Neuronal stem cell (in vitro differentiated cells): ENCODE results near the gene LPO.

Experiments used
- DNase-seq: peaks from one replicate; pipeline ENCODE4 v3.0.0-alpha.2; 2013; ENCODE audit warnings: low spot score
- H2AFZ ChIP-seq: one replicate; pipeline ENCODE4 v1.6.1; 2013; ENCODE audit warnings: mild to moderate bottlenecking, low read length, inconsistent platforms
- H2AK5ac ChIP-seq: 2 replicates; pipeline ENCODE4 v1.6.1; 2013; ENCODE audit warnings: low read depth, mild to moderate bottlenecking, inconsistent platforms, low read length, moderate library complexity, mixed read lengths
- H2BK120ac ChIP-seq: 2 replicates; pipeline ENCODE4 v1.6.1; 2013; ENCODE audit warnings: low read depth, mild to moderate bottlenecking, inconsistent platforms, low read length, moderate library complexity, mixed read lengths
- H2BK12ac ChIP-seq: one replicate; pipeline ENCODE4 v1.6.1; 2013; ENCODE audit warnings: low read length, inconsistent platforms
- H2BK15ac ChIP-seq: 2 replicates; pipeline ENCODE4 v1.6.1; 2013; ENCODE audit warnings: mild to moderate bottlenecking, low read length, inconsistent platforms, mixed read lengths
- H2BK5ac ChIP-seq: one replicate; pipeline ENCODE4 v1.6.1; 2013; ENCODE audit warnings: inconsistent platforms, mild to moderate bottlenecking, low read length, moderate library complexity
- H3K14ac ChIP-seq: one replicate; pipeline ENCODE4 v1.6.1; 2013; ENCODE audit warnings: low read length, inconsistent platforms
- H3K18ac ChIP-seq: 2 replicates; pipeline ENCODE4 v1.6.1; 2013; ENCODE audit warnings: low read length, inconsistent platforms
- H3K23ac ChIP-seq: 2 replicates; pipeline ENCODE4 v1.6.1; 2013; ENCODE audit warnings: low read depth, mild to moderate bottlenecking, mixed read lengths, low read length, inconsistent platforms; ENCODE audit not compliant: poor library complexity
- H3K27ac ChIP-seq: replicated peaks from 3 replicates; pipeline ENCODE4 v1.5.1; 2013; ENCODE audit warnings: low read length, inconsistent platforms
- H3K27me3 ChIP-seq, 3 experiments: 2 replicates each; pipeline ENCODE4 v1.6.1; 2013; ENCODE audit warnings: low read length in 3 of 3, mild to moderate bottlenecking in 2 of 3, inconsistent platforms in 1 of 3, low read depth in 1 of 3, mixed read lengths in 1 of 3, moderate library complexity in 1 of 3; ENCODE audit not compliant: control insufficient read depth in 3 of 3, insufficient read depth in 3 of 3
- H3K36me3 ChIP-seq, 2 donors: replicated peaks in 1 of 2; 2 replicates each; pipeline ENCODE4 v1.6.1; 2013; ENCODE audit warnings: low read length in 2 of 2; ENCODE audit not compliant: control insufficient read depth in 2 of 2, insufficient read depth in 2 of 2
- H3K4ac ChIP-seq: 2 replicates; pipeline ENCODE4 v1.6.1; 2013; ENCODE audit warnings: inconsistent platforms, mild to moderate bottlenecking, low read length, moderate library complexity
- H3K4me1 ChIP-seq, 2 donors: 1 replicate in 1 of 2; 2 replicates in 1 of 2; pipeline ENCODE4 v1.6.1; 2013; ENCODE audit warnings: low read length in 2 of 2, low read depth in 1 of 2; ENCODE audit not compliant: control insufficient read depth in 2 of 2, insufficient read depth in 1 of 2
- H3K4me2 ChIP-seq: one replicate; pipeline ENCODE4 v1.6.1; 2013; ENCODE audit warnings: mild to moderate bottlenecking, low read length, inconsistent platforms; ENCODE audit not compliant: insufficient read depth, poor library complexity, severe bottlenecking
- H3K4me3 ChIP-seq, 2 donors: 2 replicates each; pipeline ENCODE4 v1.5.1; 2013; ENCODE audit warnings: low read length in 2 of 2, mild to moderate bottlenecking in 2 of 2, inconsistent platforms in 1 of 2, moderate library complexity in 1 of 2
- H3K79me1 ChIP-seq: one replicate; pipeline ENCODE4 v1.6.1; 2013; ENCODE audit warnings: low read depth, mild to moderate bottlenecking, inconsistent platforms, low read length, moderate library complexity
- H3K9ac ChIP-seq: one replicate; pipeline ENCODE4 v1.6.1; 2013; ENCODE audit warnings: mild to moderate bottlenecking, low read depth, low read length, inconsistent platforms; ENCODE audit not compliant: poor library complexity
- H3K9me3 ChIP-seq, 2 donors: replicated peaks in 1 of 2; 2 replicates each; pipeline versions ENCODE3 to v1.6.1; 2013; ENCODE audit warnings: low read length in 2 of 2, mild to moderate bottlenecking in 2 of 2, inconsistent platforms in 1 of 2, low read depth in 1 of 2, mixed read lengths in 1 of 2, moderate library complexity in 1 of 2; ENCODE audit not compliant: control insufficient read depth in 2 of 2, insufficient read depth in 1 of 2
- H4K8ac ChIP-seq: one replicate; pipeline ENCODE4 v1.6.1; 2013; ENCODE audit warnings: low read depth, mild to moderate bottlenecking, inconsistent platforms, low read length, moderate library complexity
- H4K91ac ChIP-seq: one replicate; pipeline ENCODE4 v1.6.1; 2013; ENCODE audit warnings: low read length, low read depth, mild to moderate bottlenecking, inconsistent platforms; ENCODE audit not compliant: poor library complexity
- WGBS, 2 donors: extraction: QIAGEN DNeasy Blood & Tissue Kit; methylation state at CpG; one replicate each; pipeline ENCODE4 v1.1.7; 2013; ENCODE audit warnings: missing lambda C conversion rate in 2 of 2, mixed read lengths in 1 of 2; ENCODE audit not compliant: insufficient read length in 2 of 2, insufficient replicate concordance in 1 of 2; ENCODE audit errors: extremely low coverage in 2 of 2; 5-methylcytosine and 5-hydroxymethylcytosine counted together

LPO gene

DNA sequence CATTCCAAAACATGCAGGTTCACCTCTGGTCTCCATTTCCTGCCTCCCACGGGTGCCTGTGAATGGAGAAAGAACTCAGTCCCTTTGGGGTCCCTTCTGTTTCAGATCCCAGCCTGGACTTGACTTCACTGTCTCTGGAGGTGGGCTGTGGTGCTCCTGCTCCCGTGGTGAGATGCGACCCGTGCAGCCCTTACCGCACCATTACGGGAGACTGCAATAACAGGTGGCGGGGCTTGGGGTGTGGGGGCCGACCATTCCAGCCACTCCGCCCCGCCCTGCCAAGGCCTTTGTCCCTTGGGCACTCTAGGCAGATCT is 10.5 kb downstream of the LPO start:
- peaks cover 8 to 87% (median 49%) of the 10 kb centered on the region in 3 experiments for H3K27me3 ChIP-seq
- H3K4ac ChIP-seq, result no peak overlapping the region
- no peak overlapping the region for H4K8ac ChIP-seq
- peak overlapping the region; percentile 62 for H2BK15ac ChIP-seq
- WGBS, 2 donors, result no CpG with 5 or more reads among the region's 10 CpGs
- peak overlapping the region; percentile 95 for H3K18ac ChIP-seq
- H3K4me2 ChIP-seq, result peak overlapping the region; percentile 66
- H3K4me1 ChIP-seq, result peaks cover 1% of the 10 kb centered on the region in 2 donors
- peak overlapping the region; percentile 22 for H3K14ac ChIP-seq
- no peaks in the 10 kb centered on the region for H3K36me3 ChIP-seq
- no peak overlapping the region for H2BK5ac ChIP-seq
- no peak overlapping the region for H2BK120ac ChIP-seq
- no peak overlapping the region for H4K91ac ChIP-seq
- H2BK12ac ChIP-seq, result peak overlapping the region; percentile 60
- DNase-seq, result no peak
- H3K79me1 ChIP-seq, result no peaks in the 10 kb centered on the region
- peaks cover 5 to 8% of the 10 kb centered on the region in 2 donors for H3K9me3 ChIP-seq
- no peak overlapping the region for H3K27ac ChIP-seq
- H2AK5ac ChIP-seq, result peak overlapping the region; percentile 54
- peak overlapping the region; percentile 62 for H3K23ac ChIP-seq
- H3K4me3 ChIP-seq, result no peak overlapping the region
- H3K9ac ChIP-seq, result peak overlapping the region; percentile 68
- peak overlapping the region; percentile 96 for H2AFZ ChIP-seq

DNA sequence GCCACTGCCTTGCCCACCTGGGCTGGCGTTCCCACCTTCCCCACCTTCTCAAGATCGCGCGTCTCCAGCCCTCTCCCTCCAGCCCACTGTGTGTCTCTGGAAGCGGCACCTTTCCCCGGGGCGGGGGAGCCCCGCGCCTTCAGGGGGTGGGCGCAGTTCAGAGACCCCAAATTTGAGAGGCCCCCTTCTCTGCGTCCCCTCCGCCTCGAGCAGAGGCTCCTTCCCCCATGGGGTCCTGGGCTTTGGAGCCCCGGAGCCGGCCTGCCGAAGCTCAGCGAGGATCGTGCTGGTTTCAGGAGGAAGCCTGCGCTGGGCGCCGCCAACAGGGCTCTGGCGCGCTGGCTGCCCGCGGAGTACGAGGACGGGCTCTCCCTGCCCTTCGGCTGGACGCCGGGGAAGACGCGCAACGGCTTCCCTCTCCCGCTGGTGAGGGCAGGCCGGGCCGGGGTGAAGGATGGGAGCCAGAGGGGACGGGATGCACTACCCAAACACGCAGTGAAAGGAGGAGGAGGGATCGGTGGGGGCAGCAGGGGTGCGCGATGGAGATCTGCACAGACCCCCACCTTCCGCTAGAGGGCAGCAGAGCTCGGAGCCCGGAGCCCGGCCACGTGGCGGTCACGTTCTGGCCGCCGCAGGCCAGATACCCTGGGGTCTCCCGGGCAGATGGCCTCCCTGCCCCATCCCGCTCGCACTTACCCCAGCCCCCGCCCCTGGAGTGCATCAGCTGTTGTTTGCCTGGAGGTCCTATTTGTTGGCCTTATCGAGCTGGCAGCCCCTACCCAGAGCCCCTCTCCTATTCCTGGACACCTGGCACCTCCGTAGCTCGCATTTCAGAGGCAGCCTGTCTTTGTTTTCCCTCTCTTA is 11.1 kb downstream of the LPO start:
- peak; percentile 61 for DNase-seq
- Histone ChIP-seq H3K9me3 (peaks cover 5 to 8% of the 10 kb centered on the region in 2 donors), H3K27ac (no peak overlapping the region), H3K36me3 (no peaks in the 10 kb centered on the region), H2AK5ac (peak overlapping the region; percentile 66), H2BK120ac (no peak overlapping the region), H2BK12ac (peak overlapping the region; percentile 60), H4K8ac (no peak overlapping the region), H2BK15ac (peak overlapping the region; percentile 62), H3K4ac (peak overlapping the region; percentile 85), H3K18ac (peak overlapping the region; percentile 95), H2BK5ac (no peak overlapping the region), H4K91ac (no peak overlapping the region), H3K4me1 (peaks cover 1% of the 10 kb centered on the region in 2 donors), H3K14ac (peak overlapping the region; percentile 22), H3K27me3 (peaks cover 8 to 86% (median 49%) of the 10 kb centered on the region in 3 experiments), H3K23ac (peak overlapping the region; percentile 62), H3K79me1 (no peaks in the 10 kb centered on the region), H2AFZ (peak overlapping the region; percentile 96), H3K4me2 (peak overlapping the region; percentile 66), H3K4me3 (peak overlapping the region; percentile 38 to 72), H3K9ac (peak overlapping the region; percentile 87)
- WGBS, 2 donors, result no CpG with 5 or more reads among the region's 57 CpGs

DNA sequence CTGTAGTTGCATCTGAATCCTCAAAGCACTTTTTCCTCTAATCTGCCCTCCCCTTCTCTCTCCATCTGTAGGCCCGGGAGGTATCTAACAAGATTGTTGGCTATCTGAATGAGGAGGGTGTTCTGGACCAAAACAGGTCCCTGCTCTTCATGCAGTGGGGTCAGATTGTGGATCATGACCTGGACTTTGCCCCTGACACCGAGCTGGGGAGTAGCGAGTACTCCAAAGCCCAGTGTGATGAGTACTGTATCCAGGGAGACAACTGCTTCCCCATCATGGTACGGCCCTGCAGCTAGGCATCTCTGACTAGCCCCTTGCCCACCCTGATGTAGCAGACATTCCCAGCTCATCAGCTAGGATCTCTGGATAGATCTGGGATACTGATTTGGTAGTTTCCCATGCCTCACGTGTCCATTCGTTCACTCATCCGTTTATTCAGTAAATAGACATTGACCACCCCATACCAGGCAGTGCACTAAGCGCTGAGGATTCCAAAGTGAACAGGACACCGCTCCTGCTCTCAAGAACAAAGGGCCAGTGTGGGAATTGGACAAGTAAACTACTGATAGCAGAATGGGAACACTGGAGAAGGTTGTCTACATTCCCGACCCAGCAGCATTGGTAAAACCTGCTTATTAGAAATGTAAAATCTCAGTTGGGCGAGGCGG is 12.1 kb downstream of the LPO start:
- Histone ChIP-seq H3K4me1 (peaks cover 1% of the 10 kb centered on the region in 2 donors), H3K23ac (no peak overlapping the region), H2BK12ac (no peak overlapping the region), H3K27me3 (peaks cover 8 to 85% (median 53%) of the 10 kb centered on the region in 3 experiments), H2BK5ac (no peak overlapping the region), H3K18ac (no peak overlapping the region), H4K91ac (no peak overlapping the region), H3K79me1 (no peaks in the 10 kb centered on the region), H3K4me3 (no peak overlapping the region), H2BK15ac (no peak overlapping the region), H2AFZ (peak overlapping the region; percentile 96), H3K14ac (no peak overlapping the region), H4K8ac (no peak overlapping the region), H3K27ac (no peak overlapping the region), H2AK5ac (no peak overlapping the region), H2BK120ac (no peak overlapping the region), H3K36me3 (no peaks in the 10 kb centered on the region), H3K4ac (no peak overlapping the region), H3K4me2 (no peak overlapping the region), H3K9me3 (peaks cover 5 to 8% of the 10 kb centered on the region in 2 donors), H3K9ac (no peak overlapping the region)
- WGBS, 2 donors, result no CpG with 5 or more reads among the region's 12 CpGs
- DNase-seq, result no peak

DNA sequence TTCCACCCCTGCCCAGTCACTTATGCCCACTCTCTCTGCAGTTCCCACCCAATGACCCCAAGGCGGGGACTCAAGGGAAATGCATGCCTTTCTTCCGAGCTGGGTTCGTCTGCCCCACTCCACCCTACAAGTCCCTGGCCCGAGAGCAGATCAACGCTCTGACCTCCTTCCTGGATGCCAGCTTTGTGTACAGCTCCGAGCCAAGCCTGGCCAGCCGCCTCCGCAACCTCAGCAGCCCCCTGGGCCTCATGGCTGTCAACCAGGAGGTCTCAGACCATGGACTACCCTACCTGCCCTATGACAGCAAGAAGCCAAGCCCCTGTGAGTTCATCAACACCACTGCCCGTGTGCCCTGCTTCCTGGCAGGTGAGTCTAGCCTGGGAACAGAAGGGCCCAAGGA is 13.8 kb downstream of the LPO start:
- Histone ChIP-seq H3K79me1 (no peaks in the 10 kb centered on the region), H3K27ac (no peak overlapping the region), H3K27me3 (peaks cover 8 to 75% (median 48%) of the 10 kb centered on the region in 3 experiments), H2AFZ (no peak overlapping the region), H3K23ac (peak overlapping the region; percentile 75), H3K14ac (no peak overlapping the region), H2BK5ac (no peak overlapping the region), H3K36me3 (no peaks in the 10 kb centered on the region), H3K9me3 (peaks cover 5 to 8% of the 10 kb centered on the region in 2 donors), H2AK5ac (peak overlapping the region; percentile 52), H2BK120ac (peak overlapping the region; percentile 10), H3K4me3 (no peak overlapping the region), H3K18ac (peak overlapping the region; percentile 50), H3K9ac (no peak overlapping the region), H4K91ac (no peak overlapping the region), H4K8ac (no peak overlapping the region), H2BK15ac (no peak overlapping the region), H3K4me2 (no peak overlapping the region), H3K4me1 (peaks cover 1% of the 10 kb centered on the region in 2 donors), H3K4ac (no peak overlapping the region), H2BK12ac (no peak overlapping the region)
- no CpG with 5 or more reads among the region's 9 CpGs for WGBS, 2 donors
- DNase-seq, result no peak
